K562 (cell line): Measurements from ENCODE around the gene CMTM5.
"Not testable (repeated sequence)": the region's sequence is repeated elsewhere in the genome, so short reads cannot be mapped to it uniquely, and the experiment has no call there.

Source experiments
- ATF1 ChIP-seq, 2 experiments: fragments of 450-650 bp in 1 of 2; IDR thresholded peaks; 2 replicates each; pipeline ENCODE4 v1.6.1; 2016; ENCODE audit warnings: missing compliant biosample characterization in 1 of 2, missing genetic modification characterization in 1 of 2
- CTCF ChIP-seq, 3 experiments: IDR thresholded peaks in 2 of 3; conservative IDR thresholded peaks in 1 of 3; 2 replicates each; pipeline ENCODE4 v1.5.1; 2011 to 2012; ENCODE audit warnings: low read length in 3 of 3, mild to moderate bottlenecking in 3 of 3, control low read depth in 2 of 3, improper control_type of control experiment in 1 of 3, inconsistent platforms in 1 of 3, low read depth in 1 of 3, mixed read lengths in 1 of 3, moderate library complexity in 1 of 3; ENCODE audit not compliant: insufficient read depth in 2 of 3
- GABPA ChIP-seq: fragments of 200-800 bp; sonication (Bioruptor generic); conservative IDR thresholded peaks from 2 replicates; pipeline ENCODE4 v1.6.1; 2016; ENCODE audit warnings: low read depth, missing genetic modification characterization, missing compliant biosample characterization
- MXI1 ChIP-seq: IDR thresholded peaks from 2 replicates; pipeline ENCODE4 v1.6.1; 2011; ENCODE audit warnings: low read depth, mild to moderate bottlenecking, improper control_type of control experiment, low read length
- NR1H2 ChIP-seq: sonication (generic); formaldehyde crosslinking; IDR thresholded peaks from 2 replicates; pipeline ENCODE4 v1.4.0; 2020; ENCODE audit warnings: mild to moderate bottlenecking, missing genetic modification reagents
- NRF1 ChIP-seq, 2 experiments: fragments of 450-650 bp; IDR thresholded peaks in 1 of 2; conservative IDR thresholded peaks in 1 of 2; 2 replicates each; pipeline ENCODE4 v1.6.1; 2014; ENCODE audit warnings: mild to moderate bottlenecking in 2 of 2
- SAP30 ChIP-seq: fragments of 200-600 bp; sonication (generic); IDR thresholded peaks from 2 replicates; pipeline ENCODE4 v1.6.1; 2012; ENCODE audit warnings: borderline replicate concordance, low read depth, mild to moderate bottlenecking, moderate library complexity, low read length, control low read depth, inconsistent platforms; ENCODE audit not compliant: insufficient read depth, poor library complexity, severe bottlenecking
- SOX6 ChIP-seq: fragments of 450-650 bp; IDR thresholded peaks from 2 replicates; pipeline ENCODE4 v1.6.1; 2014; ENCODE audit warnings: mild to moderate bottlenecking
- TCF7L2 ChIP-seq: fragments of 150-350 bp; IDR thresholded peaks from 2 replicates; pipeline ENCODE4 v1.6.1; 2016; ENCODE audit warnings: low read depth, mild to moderate bottlenecking, low read length, moderate library complexity
- ZNF3 ChIP-seq: fragments of 250-450 bp; sonication (Bioruptor Pico); IDR thresholded peaks from 2 replicates; pipeline ENCODE4 v1.5.0; 2021; ENCODE audit warnings: mild to moderate bottlenecking, moderate library complexity
- TF ChIP-seq, protein P1 (sequence below): sonication (generic); formaldehyde crosslinking; IDR thresholded peaks from 2 replicates; pipeline ENCODE4 v1.8.0; 2022; ENCODE audit warnings: missing genetic modification reagents, mild to moderate bottlenecking, borderline replicate concordance

GRCh38 chr14:23400496-23401149 is 23.8 kb downstream of the CMTM5 start:
- not testable (repeated sequence) for TF ChIP-seq ATF1 (CRISPR knock-in tag; IDR thresholded peaks at IDR 0.05); ATF1 (tag; IDR thresholded peaks at IDR 0.05); SOX6; NR1H2; ZNF3 (CRISPR knock-in tag); NRF1 (conservative IDR thresholded peaks at IDR 0.05 in 1 of 2, IDR thresholded peaks at IDR 0.05 in 1 of 2); CTCF (IDR thresholded peaks at IDR 0.05 in 2 of 3, conservative IDR thresholded peaks at IDR 0.05 in 1 of 3; ENCODE audit: insufficient read depth in 2 of 3, low read depth in 1 of 3, low read length in 3 of 3); MXI1; GABPA (tag); SAP30; TCF7L2
- TF ChIP-seq, protein P1, sequence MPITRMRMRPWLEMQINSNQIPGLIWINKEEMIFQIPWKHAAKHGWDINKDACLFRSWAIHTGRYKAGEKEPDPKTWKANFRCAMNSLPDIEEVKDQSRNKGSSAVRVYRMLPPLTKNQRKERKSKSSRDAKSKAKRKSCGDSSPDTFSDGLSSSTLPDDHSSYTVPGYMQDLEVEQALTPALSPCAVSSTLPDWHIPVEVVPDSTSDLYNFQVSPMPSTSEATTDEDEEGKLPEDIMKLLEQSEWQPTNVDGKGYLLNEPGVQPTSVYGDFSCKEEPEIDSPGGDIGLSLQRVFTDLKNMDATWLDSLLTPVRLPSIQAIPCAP (CRISPR knock-in tag), result not testable (repeated sequence)
